GM18867 (cell line): ENCODE data around the gene PIEZO2.

ENCODE experiments used
- ATAC-seq: cut with Tn5 transposase; IDR thresholded peaks from one replicate; pipeline ENCODE4 v1.9.1; 2021; ENCODE audit warnings: mild to moderate bottlenecking, moderate library complexity; ENCODE audit not compliant: unreplicated experiment

Gene PIEZO2

GRCh38 chr18:11033503-11033902, 115.9 kb downstream of the PIEZO2 start:
- no peak for ATAC-seq

GRCh38 chr18:11031966-11032365, 117.4 kb downstream of the PIEZO2 start:
- no peak for ATAC-seq

DNA sequence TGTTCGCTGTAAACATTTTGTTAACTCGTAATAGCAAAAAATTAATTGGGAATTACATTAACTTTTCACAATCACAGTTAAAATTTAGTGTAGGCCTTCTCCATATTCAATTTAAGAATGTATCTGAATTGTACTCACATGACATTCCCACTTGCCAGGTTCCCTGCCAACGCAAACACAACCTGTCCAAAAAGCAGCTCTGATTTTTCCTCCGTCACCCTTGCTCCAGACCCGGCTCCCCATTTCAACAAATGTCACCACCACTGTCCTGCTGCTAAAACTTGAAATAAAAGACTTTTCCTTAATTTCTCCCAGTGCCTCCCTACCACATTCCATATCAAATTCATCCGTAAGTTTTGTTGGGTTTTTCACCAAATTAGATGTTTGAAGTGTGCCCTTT, 120.3 kb downstream of the PIEZO2 start:
- no peak for ATAC-seq

DNA sequence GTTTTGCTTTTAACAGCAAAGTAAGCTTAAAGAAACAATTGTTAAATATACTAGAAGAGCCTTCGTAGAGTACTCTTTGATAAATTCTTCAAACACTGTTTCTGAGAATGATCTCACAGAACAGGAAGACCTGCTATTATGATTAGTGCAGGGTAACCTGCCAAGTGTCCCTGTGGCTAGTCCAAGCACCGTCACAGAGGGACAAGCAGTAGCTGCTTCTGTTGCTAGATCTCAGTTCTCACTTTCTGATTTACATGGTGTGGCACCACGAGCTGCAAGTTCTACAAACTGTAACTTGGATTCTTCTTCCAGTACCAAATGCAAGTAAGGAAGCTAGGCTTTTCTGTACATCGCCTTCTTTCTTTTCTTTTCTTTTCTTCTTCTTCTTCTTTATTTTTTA, 121.5 kb downstream of the PIEZO2 start:
- peak; percentile 94 for ATAC-seq

GRCh38 chr18:11025671-11026070, 123.7 kb downstream of the PIEZO2 start:
- ATAC-seq, result no peak

GRCh38 chr18:11024928-11025669, 124.3 kb downstream of the PIEZO2 start:
- ATAC-seq, result no peak

- ATAC-seq, result no peak
These were observed 127.9 kb downstream of the PIEZO2 start for GRCh38 chr18:11021477-11021876.

DNA sequence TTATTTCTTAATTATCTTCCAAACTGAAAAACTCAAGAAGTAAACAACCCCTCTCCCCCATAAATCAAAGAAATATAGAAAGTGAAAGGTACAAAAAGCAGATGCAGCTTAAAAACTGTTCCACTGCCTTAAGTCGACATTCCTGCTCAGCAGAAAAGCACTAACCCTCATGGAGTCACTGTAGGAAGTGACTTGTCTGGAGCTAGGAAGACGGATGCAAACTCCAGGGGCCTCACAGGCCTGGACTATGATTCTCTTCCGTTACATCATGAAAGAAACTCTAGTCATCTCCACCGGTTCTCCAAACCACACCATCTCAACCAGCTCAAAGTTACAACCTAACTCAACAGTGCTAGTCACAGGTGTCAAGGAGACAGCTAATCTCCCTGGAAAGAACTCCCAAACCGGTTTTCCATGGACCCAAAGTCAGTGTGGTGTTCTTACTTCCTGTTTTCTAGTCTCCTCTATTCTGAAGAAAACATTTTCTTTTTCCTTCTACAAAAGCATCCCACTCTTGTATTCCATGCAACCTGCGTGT, 128.4 kb downstream of the PIEZO2 start:
- no peak for ATAC-seq

GRCh38 chr18:11020161-11020853, 129.1 kb downstream of the PIEZO2 start:
- ATAC-seq, result no peak

GRCh38 chr18:11019295-11020105, 129.9 kb downstream of the PIEZO2 start:
- ATAC-seq, result no peak

DNA sequence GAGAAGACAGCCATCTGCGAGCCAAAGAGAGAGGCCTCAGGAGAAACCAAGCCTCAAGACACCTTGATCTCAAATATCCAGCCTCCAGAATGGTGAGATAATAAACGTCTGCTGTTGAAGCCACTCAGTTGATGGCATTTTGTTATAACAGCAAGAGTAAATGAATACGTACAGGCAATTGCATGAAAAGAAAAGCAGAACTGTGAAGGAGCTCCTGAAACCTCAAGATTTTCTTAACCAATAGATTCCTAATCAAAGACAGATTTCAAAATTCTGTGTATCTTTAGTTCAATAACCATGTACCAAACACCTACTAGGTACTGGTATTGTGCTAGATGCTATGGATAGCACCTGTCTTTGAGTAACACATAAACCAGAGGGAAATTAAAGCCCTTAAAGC, 139.5 kb downstream of the PIEZO2 start:
- no peak for ATAC-seq

DNA sequence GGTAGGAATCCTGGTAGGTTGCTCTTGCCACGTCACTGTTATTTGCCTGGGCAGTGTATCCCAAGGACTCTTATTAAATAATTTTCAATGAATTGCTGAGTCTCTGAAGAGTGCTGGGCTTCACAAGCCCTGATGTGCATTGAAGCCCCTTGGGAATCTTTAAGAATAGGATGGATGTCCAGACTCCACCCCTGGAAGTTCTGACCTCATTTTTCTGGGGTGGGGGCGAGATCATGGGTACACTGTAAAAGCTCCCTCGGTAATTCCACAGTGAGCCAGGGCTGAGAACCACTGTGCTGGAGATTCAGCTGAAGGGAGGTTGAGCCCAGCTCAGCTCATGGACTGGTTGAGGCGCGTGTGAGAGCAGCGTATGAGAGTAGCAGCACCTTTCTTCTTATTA, 140.2 kb downstream of the PIEZO2 start:
- no peak for ATAC-seq

GRCh38 chr18:11008505-11008904, 140.9 kb downstream of the PIEZO2 start:
- ATAC-seq, result no peak

DNA sequence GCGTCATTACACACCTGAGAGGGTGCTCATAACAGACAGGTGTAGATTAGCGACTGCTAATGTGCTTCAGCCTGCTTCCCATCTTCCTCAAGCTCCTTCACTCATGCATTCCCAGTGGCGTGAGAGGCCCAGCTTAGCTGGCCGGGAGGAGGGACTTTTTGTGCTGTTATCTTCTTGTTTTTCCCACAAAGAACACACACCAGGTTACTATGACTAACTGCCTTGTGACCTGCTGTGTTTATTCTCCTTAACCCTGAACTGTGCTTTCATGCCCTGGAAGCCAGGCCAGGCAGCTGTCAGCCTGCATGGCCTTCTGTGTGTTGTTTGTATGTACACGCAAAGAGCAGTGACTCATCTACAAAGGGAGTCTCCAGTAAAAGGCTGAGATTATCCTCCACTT, 143.8 kb downstream of the PIEZO2 start:
- no peak for ATAC-seq

- no peak for ATAC-seq
These were observed 144.4 kb downstream of the PIEZO2 start for GRCh38 chr18:11004951-11005350.

- ATAC-seq, result no peak
These were observed 145.1 kb downstream of the PIEZO2 start for GRCh38 chr18:11004294-11004693.

- ATAC-seq, result no peak
These were observed 146.6 kb downstream of the PIEZO2 start for GRCh38 chr18:11002796-11003195.

GRCh38 chr18:11002277-11002676, 147.1 kb downstream of the PIEZO2 start:
- no peak for ATAC-seq

DNA sequence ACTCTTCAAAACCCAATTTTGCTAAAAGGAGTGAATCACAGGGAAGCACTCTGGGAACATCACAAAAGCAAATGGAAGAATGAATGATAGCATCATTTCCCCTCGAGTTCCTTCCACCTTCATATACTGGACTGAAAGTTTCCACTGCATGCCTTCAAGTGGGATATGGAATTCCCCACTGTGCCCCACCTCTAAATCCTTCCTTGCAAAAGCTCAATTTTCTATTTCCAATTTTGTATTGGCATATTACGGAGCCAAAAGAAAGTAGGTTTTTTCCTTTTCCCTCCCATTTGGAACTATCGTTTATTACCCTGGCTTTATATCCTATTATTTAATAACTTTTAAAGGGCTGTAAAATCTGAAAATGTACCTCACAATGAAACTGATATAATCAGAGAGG, 149.3 kb downstream of the PIEZO2 start:
- no peak for ATAC-seq

DNA sequence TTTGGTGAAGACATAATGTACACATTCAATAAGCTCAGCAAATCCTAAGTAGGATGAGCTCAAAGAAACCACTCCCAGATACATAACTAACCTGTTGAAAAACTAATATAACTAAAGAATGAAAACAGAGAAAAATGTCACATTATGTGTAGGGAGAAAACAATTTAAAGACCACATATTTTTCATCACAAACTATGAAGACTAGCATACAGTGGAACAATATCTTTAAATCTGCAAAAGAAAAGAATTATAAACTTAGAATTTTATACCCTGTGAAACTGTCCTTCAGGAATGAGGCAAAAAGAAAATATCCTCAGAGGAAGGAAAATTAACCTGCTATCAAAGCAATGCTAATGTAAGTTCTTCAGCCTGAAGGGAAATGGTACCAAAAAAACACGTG, 151.5 kb downstream of the PIEZO2 start:
- ATAC-seq, result no peak

DNA sequence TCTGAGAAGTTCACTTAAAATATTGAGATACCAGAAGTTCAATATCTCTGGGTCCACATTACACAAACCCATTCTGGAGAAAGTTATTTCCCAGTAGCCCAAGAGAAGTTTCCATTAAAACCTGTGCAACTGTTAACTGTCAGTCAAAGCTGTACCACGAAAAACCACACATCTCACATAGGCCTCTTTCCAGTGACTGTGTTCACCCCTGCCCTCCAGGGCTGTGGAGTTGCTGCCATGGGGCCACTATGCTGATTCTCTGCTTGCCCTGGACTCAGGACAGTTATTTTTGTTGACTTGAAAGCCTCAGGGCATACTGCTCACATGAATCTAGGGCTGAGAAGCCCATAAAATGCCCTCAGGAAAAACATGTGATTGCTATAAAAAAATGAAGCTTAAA, 153.8 kb downstream of the PIEZO2 start:
- ATAC-seq, result no peak
